T-helper 1 cell treated with Interleukin-12 subunit alpha and Interleukin-12 subunit beta and Interleukin-4 antibody, amounts not matched to agents 30 μg/mL and 1 μg/mL, for 36 hours (primary cell): ENCODE results near the gene SNAP47.

Source experiments
- H3K27ac Mint-ChIP-seq: one replicate; pipeline ENCODE4 v1.8.0; 2021; ENCODE audit warnings: mild to moderate bottlenecking, mixed read lengths
- H3K27me3 Mint-ChIP-seq: one replicate; pipeline ENCODE4 v1.8.0; 2021; ENCODE audit warnings: low read depth, mixed read lengths
- H3K36me3 Mint-ChIP-seq: one replicate; pipeline ENCODE4 v1.8.0; 2021; ENCODE audit warnings: low read depth, mixed read lengths
- H3K4me1 Mint-ChIP-seq: one replicate; pipeline ENCODE4 v1.8.0; 2021; ENCODE audit warnings: low read depth, mixed read lengths
- H3K4me3 Mint-ChIP-seq: one replicate; pipeline ENCODE4 v1.8.0; 2021; ENCODE audit warnings: mild to moderate bottlenecking, moderate library complexity, mixed read lengths
- H3K9me3 Mint-ChIP-seq: one replicate; pipeline ENCODE4 v1.8.0; 2021; ENCODE audit warnings: mixed read lengths

The SNAP47 gene

DNA sequence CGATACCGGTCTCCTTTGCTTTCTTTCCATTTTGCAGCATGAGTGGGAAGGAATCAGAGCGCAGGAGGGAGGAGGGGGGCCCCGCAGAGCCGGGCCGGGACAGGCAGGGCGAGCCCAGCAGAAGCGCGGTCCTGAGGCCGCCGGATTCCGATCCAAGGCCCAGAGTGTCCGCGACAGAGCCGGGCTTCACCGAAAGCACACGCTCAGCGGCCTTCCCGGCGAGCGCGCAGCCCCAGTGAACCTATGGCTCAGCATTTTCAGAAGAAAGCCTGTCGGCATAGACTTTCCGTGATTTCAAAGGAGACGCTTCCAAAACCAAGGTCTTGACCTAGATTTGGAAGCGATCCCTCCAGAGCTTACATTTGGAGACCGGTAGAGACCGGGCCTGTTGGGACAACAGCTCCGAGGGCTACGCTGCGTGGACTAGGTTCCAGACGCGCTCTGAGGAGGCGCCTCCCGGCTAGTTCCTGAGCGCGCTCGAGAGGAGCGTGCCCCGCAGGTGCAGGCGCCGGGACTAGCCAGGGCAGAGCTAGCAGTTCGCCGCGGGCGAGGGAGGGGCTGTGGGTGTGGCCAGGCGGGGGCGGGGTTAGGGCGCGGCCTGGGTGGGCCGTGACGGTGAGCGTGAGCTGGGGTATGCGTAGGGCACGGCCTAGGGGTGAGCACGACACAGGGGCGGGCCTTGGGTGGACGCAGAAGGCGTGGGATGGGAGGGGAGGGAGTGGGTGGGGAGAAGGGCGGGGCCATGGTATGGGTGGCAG is 52.5 kb downstream of the SNAP47 start:
- H3K36me3 Mint-ChIP-seq = peaks cover 2% of the 10 kb centered on the region
- H3K27me3 Mint-ChIP-seq = no peaks in the 10 kb centered on the region
- peak overlapping the region; percentile 38 for H3K27ac Mint-ChIP-seq
- peaks cover 9% of the 10 kb centered on the region for H3K4me1 Mint-ChIP-seq
- no peaks in the 10 kb centered on the region for H3K9me3 Mint-ChIP-seq
- peak overlapping the region; percentile 75 for H3K4me3 Mint-ChIP-seq

DNA sequence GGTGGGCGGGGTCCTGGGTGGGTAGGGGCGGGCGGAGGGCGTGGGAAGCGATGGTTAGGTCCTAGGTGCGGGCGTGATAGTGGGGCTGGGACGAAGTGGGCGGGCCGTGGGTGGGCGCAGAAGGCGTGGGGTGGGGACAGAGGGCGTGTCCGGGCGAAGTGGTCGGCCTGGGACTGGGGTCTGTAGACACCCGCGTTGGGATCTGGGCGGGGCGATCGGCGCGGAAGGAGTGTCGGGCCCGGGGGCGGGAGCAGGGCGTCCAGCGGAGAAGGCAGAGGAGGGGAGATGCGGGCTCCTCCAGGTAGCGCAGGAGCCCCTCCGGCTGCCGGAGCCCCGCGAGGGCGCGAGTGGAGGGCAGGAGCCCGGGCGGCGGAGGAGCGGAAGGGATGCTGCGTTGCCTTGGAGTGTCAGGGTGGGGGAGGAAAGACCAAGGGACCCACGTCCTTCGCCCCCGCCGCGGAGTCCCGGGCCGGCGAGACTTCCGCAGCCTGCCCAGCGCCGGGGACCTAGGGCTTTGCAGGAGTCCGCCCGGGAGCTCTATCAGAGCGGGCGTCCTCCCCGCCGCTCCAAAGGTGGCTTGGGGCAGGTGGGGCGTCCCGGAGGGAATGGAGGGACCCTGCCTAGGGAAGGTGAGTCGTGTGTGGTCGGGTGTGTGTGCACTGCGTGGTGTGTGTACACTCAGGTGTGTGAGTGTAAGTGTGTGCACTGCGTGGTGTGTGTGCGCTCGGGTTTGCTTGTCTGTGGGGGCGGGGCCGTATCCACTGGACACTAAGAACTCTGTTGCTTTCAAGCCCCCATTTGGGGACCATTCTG is 53.2 kb downstream of the SNAP47 start:
- peaks cover 2% of the 10 kb centered on the region for H3K36me3 Mint-ChIP-seq
- H3K4me1 Mint-ChIP-seq = peaks cover 9% of the 10 kb centered on the region
- H3K27ac Mint-ChIP-seq = no peak overlapping the region
- H3K4me3 Mint-ChIP-seq = peak overlapping the region; percentile 82
- H3K27me3 Mint-ChIP-seq = no peaks in the 10 kb centered on the region
- H3K9me3 Mint-ChIP-seq = no peaks in the 10 kb centered on the region

- no peaks in the 10 kb centered on the region for H3K27me3 Mint-ChIP-seq
- H3K4me1 Mint-ChIP-seq = peaks cover 9% of the 10 kb centered on the region
- H3K9me3 Mint-ChIP-seq = no peaks in the 10 kb centered on the region
- no peak overlapping the region for H3K27ac Mint-ChIP-seq
- peak overlapping the region; percentile 82 for H3K4me3 Mint-ChIP-seq
- peaks cover 2% of the 10 kb centered on the region for H3K36me3 Mint-ChIP-seq
These were observed 54.1 kb downstream of the SNAP47 start for GRCh38 chr1:227789084-227790033.

DNA sequence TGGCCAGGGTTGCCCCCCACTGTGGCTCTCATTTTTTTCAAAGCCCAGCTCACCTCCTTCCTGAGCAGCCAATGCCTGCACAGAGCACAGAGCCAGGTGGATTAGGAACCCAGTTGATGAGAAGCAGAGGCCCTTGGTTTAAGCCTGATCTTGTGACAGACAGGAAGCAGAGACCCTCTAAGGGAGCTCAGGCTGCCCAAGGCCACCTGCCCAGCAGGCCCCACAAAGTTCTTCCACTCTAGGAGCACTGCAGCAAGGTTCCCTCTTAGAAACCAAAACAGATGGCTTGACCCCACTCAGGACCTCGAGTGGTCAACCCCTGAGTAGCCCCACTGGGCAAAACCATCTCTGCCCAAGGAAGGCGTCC is 54.8 kb downstream of the SNAP47 start:
- Mint-ChIP-seq H3K27me3 (no peaks in the 10 kb centered on the region), H3K36me3 (no peaks in the 10 kb centered on the region), H3K4me3 (no peak overlapping the region), H3K27ac (no peak overlapping the region), H3K4me1 (peaks cover 9% of the 10 kb centered on the region), H3K9me3 (no peaks in the 10 kb centered on the region)

GRCh38 chr1:227790868-227791267 is 55.6 kb downstream of the SNAP47 start:
- Mint-ChIP-seq H3K4me1 (peaks cover 9% of the 10 kb centered on the region), H3K36me3 (no peaks in the 10 kb centered on the region), H3K27me3 (no peaks in the 10 kb centered on the region), H3K9me3 (no peaks in the 10 kb centered on the region), H3K4me3 (no peak overlapping the region), H3K27ac (no peak overlapping the region)

DNA sequence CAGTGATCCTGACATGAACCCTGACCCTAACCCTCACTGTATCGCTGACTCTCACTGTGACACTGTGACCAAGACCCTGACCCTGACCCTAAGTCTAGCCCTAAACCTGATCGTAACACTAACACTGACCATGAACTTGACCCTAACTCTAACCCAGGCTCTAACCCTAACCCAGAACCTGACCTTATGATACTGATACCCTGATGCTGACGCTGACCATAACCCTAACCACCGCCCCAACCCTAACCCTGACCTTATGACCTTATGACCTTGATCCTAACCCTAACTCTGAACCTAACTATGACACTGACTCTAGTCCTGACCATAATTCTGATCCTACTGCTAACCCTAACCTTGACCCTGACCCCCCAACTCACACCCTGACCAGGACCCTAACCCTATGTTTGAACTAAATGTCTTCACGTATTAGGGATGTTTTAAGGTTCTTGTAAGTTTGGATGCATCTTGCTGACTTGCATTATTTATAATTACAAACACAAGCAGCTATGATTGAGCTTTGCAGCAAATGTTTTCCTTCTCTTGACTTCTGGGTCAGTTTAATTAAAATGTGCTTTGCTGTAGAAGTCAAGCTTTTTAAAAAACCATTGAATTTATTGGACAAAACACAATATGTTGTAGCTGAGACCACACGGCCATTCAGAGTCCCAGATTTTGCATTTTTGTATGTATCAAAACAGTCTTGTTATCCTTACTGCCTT is 56.3 kb downstream of the SNAP47 start:
- H3K36me3 Mint-ChIP-seq = no peaks in the 10 kb centered on the region
- peaks cover 9% of the 10 kb centered on the region for H3K4me1 Mint-ChIP-seq
- peak overlapping the region; percentile 16 for H3K27ac Mint-ChIP-seq
- H3K4me3 Mint-ChIP-seq = no peak overlapping the region
- no peaks in the 10 kb centered on the region for H3K27me3 Mint-ChIP-seq
- no peaks in the 10 kb centered on the region for H3K9me3 Mint-ChIP-seq

DNA sequence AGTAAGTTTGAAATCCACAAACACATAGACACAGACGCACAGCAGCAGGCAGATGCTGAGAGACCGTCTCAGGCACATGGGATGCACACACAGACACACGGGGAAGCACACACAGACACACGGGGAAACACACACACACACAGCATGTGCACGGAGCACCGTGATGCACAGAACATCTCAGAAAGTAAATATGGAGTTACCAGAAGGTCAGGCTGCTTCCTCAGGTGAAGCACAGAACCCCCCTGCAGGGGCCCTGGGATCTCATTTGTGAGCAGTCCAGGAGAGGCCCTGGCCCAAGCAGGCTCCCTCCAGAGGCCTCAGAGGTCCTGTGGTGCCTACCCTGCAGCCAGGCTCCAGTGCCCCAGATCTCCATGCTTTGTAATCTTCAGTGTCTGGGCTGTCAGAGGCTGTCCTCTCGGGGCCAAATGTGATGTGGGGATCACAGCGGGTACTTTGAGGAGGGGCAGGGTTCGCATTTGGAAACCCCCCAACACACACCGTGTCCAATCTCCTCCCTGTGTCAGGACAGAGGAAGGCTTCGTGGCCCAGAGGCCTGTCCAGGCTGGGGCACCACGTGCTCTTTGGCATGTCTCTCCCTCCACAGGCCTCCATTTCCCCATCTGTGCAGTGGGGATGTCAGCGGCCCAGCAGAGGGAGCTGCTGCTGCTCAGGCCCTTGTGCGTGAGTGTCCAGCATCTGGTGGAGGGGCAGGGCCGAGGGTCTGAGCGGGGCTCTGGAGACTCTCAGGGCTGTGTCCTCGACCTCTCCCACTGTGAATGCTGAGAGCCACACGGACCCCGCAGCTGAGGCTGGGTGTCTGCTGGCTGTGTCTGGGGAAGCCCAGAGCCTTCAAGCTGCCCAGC is 57.2 kb downstream of the SNAP47 start:
- Mint-ChIP-seq H3K36me3 (no peaks in the 10 kb centered on the region), H3K9me3 (no peaks in the 10 kb centered on the region), H3K4me1 (peaks cover 4% of the 10 kb centered on the region), H3K27me3 (no peaks in the 10 kb centered on the region), H3K4me3 (no peak overlapping the region), H3K27ac (peak overlapping the region; percentile 16)

GRCh38 chr1:227793079-227793947 is 58.1 kb downstream of the SNAP47 start:
- Mint-ChIP-seq H3K27ac (no peak overlapping the region), H3K9me3 (no peaks in the 10 kb centered on the region), H3K36me3 (no peaks in the 10 kb centered on the region), H3K4me3 (no peak overlapping the region), H3K4me1 (peaks cover 4% of the 10 kb centered on the region), H3K27me3 (no peaks in the 10 kb centered on the region)

GRCh38 chr1:227793948-227794816 is 58.9 kb downstream of the SNAP47 start:
- Mint-ChIP-seq H3K4me3 (no peak overlapping the region), H3K27me3 (no peaks in the 10 kb centered on the region), H3K9me3 (no peaks in the 10 kb centered on the region), H3K36me3 (no peaks in the 10 kb centered on the region), H3K27ac (no peak overlapping the region), H3K4me1 (peaks cover 2% of the 10 kb centered on the region)

GRCh38 chr1:227794817-227795192 is 59.6 kb downstream of the SNAP47 start:
- peaks cover 1% of the 10 kb centered on the region for H3K27me3 Mint-ChIP-seq
- H3K9me3 Mint-ChIP-seq = no peaks in the 10 kb centered on the region
- no peak overlapping the region for H3K4me3 Mint-ChIP-seq

GRCh38 chr1:227795732-227796131 is 60.5 kb downstream of the SNAP47 start:
- Mint-ChIP-seq H3K36me3 (no peaks in the 10 kb centered on the region), H3K4me1 (peaks cover 2% of the 10 kb centered on the region), H3K9me3 (no peaks in the 10 kb centered on the region), H3K27me3 (peaks cover 4% of the 10 kb centered on the region), H3K4me3 (no peak overlapping the region), H3K27ac (no peak overlapping the region)

More at GRCh38 chr1:227794817-227795192, 59.6 kb downstream of the SNAP47 start:
- Mint-ChIP-seq H3K36me3 (no peaks in the 10 kb centered on the region), H3K27ac (no peak overlapping the region), H3K4me1 (peaks cover 2% of the 10 kb centered on the region)
